HEK293T (cell line): ENCODE results near the gene INSM2.

ENCODE experiments used
- ARNT ChIP-seq: fragments of 450-650 bp; IDR thresholded peaks from 2 replicates; pipeline ENCODE4 v1.6.1; 2017; ENCODE audit warnings: mild to moderate bottlenecking
- ELF4 ChIP-seq: fragments of 450-650 bp; IDR thresholded peaks from 2 replicates; pipeline ENCODE4 v1.6.1; 2017; ENCODE audit warnings: antibody characterized with exemption
- FOXK2 ChIP-seq: fragments of 450-650 bp; IDR thresholded peaks from 2 replicates; pipeline ENCODE4 v1.6.1; 2016; ENCODE audit warnings: mild to moderate bottlenecking
- FOXM1 ChIP-seq: fragments of 450-650 bp; IDR thresholded peaks from 2 replicates; pipeline ENCODE4 v1.6.1; 2017; ENCODE audit warnings: mild to moderate bottlenecking, borderline replicate concordance
- HDGF ChIP-seq: fragments of 450-650 bp; IDR thresholded peaks from 2 replicates; pipeline ENCODE4 v1.6.1; 2017; ENCODE audit warnings: antibody characterized with exemption, borderline replicate concordance
- L3MBTL2 ChIP-seq: fragments of 450-650 bp; conservative IDR thresholded peaks from 2 replicates; pipeline ENCODE4 v1.6.1; 2016; ENCODE audit warnings: mild to moderate bottlenecking
- LEF1 ChIP-seq: fragments of 450-650 bp; IDR thresholded peaks from 2 replicates; pipeline ENCODE4 v1.6.1; 2017; ENCODE audit warnings: mild to moderate bottlenecking, borderline replicate concordance
- NFRKB ChIP-seq: fragments of 450-650 bp; IDR thresholded peaks from 2 replicates; pipeline ENCODE4 v1.6.1; 2016; ENCODE audit warnings: mild to moderate bottlenecking, moderate library complexity
- PKNOX1 ChIP-seq: fragments of 450-650 bp; IDR thresholded peaks from 2 replicates; pipeline ENCODE4 v1.6.1; 2016
- SP1 ChIP-seq: fragments of 450-650 bp; IDR thresholded peaks from 2 replicates; pipeline ENCODE4 v1.6.1; 2017
- SUZ12 ChIP-seq: fragments of 450-650 bp; IDR thresholded peaks from 2 replicates; pipeline ENCODE4 v1.6.1; 2016; ENCODE audit warnings: mild to moderate bottlenecking
- TARDBP ChIP-seq: fragments of 450-650 bp; IDR thresholded peaks from 2 replicates; pipeline ENCODE4 v1.6.1; 2016
- ZNF384 ChIP-seq: fragments of 450-650 bp; IDR thresholded peaks from 2 replicates; pipeline ENCODE4 v1.6.1; 2016

DNA sequence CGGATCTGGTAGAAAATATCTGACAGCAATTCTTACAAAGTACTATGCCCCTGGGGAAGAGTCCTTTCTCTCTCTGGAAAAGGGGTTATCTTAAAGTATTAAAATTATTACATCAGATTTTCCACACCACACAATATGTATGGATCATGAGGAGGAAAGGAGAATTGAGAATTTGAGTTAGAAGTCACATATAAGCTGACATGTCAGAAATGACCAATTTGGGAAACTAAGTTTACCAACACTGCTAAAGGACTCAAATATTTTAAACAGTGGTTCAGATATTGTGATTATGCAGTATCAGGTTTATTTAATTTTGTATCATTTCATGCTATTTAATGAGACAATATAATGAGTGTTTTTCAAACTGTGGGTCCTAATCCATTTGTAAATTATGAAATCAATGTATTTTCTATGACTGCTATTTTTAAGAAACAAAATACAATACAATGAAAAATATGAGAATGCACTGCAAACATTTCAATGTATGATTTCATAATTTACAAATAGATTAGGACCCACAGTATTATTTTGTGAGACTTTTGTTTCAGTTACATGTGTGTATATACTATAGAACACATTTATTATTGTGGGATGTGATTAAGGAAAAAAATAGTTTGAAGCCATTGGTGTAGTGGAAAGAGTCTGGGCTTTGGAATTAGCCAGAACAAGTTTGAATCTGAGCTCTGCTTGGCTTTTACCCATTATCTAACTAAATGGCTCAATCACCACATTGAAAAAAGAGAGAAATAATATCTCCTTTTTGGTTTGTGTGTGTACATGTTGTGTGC is 1.8 kb upstream of the INSM2 start:
- no peak for TF ChIP-seq ARNT
- no peak for TF ChIP-seq ZNF384
- TF ChIP-seq NFRKB, result no peak
- no peak for TF ChIP-seq L3MBTL2
- TF ChIP-seq SUZ12, result no peak
- no peak for TF ChIP-seq ELF4
- no peak for TF ChIP-seq LEF1
- TF ChIP-seq FOXK2, result no peak
- TF ChIP-seq HDGF, result no peak
- TF ChIP-seq TARDBP, result no peak
- TF ChIP-seq SP1, result no peak
- no peak for TF ChIP-seq FOXM1
- TF ChIP-seq PKNOX1, result no peak
